ENCODE data around the gene RAB3IL1. TPM values are rescaled to one million over a fixed set of nuclear protein-coding genes. Genes with fewer than 3 reads are reported as not detected.

Gene RAB3IL1
- total RNA-seq, 1 donor from 2014 or later, result 1.3 TPM

DNA sequence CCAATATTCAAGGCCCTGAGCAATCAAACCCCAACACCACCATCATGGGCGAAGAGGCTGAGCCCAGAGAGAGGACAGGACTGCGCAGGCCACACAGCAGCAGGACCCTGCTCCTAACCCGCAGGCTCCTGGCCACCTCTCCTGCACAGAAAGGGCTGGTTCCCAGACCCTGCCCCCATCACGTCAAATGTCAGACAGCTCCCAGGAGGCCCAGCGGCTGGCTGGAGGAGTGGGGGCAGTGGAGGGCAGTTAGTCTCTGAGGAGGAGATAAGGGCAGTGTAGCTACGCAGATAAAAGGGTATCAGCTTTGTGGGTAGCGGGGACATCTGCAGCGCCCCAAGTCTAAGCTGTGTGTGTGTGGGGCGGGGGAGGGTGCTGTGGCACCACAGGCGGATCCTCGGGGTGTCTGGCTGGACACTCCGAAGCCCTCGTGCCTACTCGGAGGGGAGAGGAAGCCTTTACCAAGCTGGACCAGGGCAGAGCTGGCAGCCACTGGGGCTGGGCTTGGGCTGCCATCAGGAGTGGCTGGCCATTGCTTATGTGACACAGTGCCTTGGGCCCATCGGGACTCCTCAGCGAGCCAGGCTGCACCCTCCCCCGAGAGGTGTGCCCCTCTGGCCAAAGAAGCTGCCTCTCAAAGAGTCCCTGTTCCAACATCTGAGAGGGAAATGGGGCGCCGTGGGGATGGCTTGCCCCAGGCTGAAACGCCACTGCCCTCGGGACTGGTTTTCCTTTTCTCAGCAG, 47.5 kb downstream of the RAB3IL1 start:
- H3K4me1 Mint-ChIP-seq (ENCODE audit: low read depth, unreplicated experiment), result peaks cover 14% of the 10 kb centered on the region
- H3K36me3 Mint-ChIP-seq (ENCODE audit: unreplicated experiment), result no peaks in the 10 kb centered on the region
- H3K27ac Mint-ChIP-seq (ENCODE audit: unreplicated experiment), result no peak overlapping the region
- H3K4me3 Mint-ChIP-seq (ENCODE audit: unreplicated experiment), result peak overlapping the region; percentile 38
- TF ChIP-seq, protein P1, sequence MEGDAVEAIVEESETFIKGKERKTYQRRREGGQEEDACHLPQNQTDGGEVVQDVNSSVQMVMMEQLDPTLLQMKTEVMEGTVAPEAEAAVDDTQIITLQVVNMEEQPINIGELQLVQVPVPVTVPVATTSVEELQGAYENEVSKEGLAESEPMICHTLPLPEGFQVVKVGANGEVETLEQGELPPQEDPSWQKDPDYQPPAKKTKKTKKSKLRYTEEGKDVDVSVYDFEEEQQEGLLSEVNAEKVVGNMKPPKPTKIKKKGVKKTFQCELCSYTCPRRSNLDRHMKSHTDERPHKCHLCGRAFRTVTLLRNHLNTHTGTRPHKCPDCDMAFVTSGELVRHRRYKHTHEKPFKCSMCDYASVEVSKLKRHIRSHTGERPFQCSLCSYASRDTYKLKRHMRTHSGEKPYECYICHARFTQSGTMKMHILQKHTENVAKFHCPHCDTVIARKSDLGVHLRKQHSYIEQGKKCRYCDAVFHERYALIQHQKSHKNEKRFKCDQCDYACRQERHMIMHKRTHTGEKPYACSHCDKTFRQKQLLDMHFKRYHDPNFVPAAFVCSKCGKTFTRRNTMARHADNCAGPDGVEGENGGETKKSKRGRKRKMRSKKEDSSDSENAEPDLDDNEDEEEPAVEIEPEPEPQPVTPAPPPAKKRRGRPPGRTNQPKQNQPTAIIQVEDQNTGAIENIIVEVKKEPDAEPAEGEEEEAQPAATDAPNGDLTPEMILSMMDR (IDR thresholded peaks at IDR 0.05; ENCODE audit: partially characterized antibody, unreplicated experiment), result no peak
- peak; percentile 51 for DNase-seq
- H3K27me3 Mint-ChIP-seq (ENCODE audit: unreplicated experiment), result peaks cover 7% of the 10 kb centered on the region
- peaks cover 5% of the 10 kb centered on the region for H3K9me3 Mint-ChIP-seq (ENCODE audit: unreplicated experiment)

DNA sequence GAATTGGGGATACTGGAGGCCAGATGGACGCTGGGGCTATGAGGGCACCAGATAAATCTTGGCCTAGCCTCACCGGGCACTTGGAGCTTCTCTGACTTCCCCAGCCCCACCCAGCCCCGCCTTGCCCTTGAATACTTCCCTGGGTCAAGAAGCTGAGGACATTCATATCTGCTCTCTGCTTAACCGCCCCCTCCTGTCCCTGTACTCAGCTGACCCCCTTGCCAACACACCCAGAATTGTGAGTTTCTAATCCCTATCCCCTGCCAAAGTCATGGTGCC, 48.0 kb downstream of the RAB3IL1 start:
- H3K36me3 Mint-ChIP-seq (ENCODE audit: unreplicated experiment), result no peaks in the 10 kb centered on the region
- H3K4me1 Mint-ChIP-seq (ENCODE audit: low read depth, unreplicated experiment), result peaks cover 14% of the 10 kb centered on the region
- no peak for DNase-seq
- H3K27me3 Mint-ChIP-seq (ENCODE audit: unreplicated experiment), result peaks cover 9% of the 10 kb centered on the region
- peaks cover 5% of the 10 kb centered on the region for H3K9me3 Mint-ChIP-seq (ENCODE audit: unreplicated experiment)
- TF ChIP-seq, protein P1 (IDR thresholded peaks at IDR 0.05; ENCODE audit: partially characterized antibody, unreplicated experiment), result no peak
- H3K27ac Mint-ChIP-seq (ENCODE audit: unreplicated experiment), result no peak overlapping the region
- peak overlapping the region; percentile 38 for H3K4me3 Mint-ChIP-seq (ENCODE audit: unreplicated experiment)

DNA sequence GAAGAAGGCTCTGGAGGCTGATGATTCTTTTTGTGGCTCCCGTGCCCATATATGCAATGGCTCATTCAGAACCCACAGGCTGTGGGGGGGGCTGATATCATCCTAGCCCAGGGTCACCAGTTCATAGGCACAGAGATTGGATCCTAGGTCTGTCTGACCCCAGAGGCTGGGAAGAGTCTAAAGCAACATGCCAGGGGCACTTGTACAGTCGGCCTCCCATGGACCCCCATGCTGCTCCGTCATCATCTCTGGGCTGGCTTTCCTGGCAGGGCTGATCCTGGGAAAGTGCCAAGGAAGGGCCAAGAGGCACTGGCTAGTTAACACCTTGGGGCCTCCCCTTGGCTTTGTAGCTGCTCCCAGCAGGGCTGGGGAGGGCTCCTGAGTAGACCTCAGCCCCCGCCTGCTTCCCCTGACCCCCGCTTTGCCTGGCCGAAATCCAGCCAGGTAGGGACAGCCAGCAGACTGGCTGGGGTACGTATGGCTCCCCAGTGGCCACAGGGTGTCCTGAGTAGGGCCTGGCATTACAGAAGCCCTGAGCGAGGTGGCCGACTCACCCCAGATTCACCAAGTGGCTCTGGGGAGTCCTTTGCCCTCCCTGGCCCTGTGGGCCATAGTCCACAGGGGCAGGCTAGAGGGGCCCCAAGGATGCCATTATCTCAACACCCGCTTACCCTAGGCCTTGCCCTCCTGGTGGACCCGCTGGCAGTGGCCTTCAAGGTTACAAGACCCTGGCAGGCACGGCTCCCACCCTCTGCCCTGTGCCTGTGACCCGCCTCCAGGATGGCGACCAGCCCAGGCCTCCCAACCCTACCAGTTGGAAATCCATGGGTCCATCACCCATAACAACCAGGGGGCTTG, 48.6 kb downstream of the RAB3IL1 start:
- TF ChIP-seq, protein P1 (IDR thresholded peaks at IDR 0.05; ENCODE audit: partially characterized antibody, unreplicated experiment), result no peak

DNA sequence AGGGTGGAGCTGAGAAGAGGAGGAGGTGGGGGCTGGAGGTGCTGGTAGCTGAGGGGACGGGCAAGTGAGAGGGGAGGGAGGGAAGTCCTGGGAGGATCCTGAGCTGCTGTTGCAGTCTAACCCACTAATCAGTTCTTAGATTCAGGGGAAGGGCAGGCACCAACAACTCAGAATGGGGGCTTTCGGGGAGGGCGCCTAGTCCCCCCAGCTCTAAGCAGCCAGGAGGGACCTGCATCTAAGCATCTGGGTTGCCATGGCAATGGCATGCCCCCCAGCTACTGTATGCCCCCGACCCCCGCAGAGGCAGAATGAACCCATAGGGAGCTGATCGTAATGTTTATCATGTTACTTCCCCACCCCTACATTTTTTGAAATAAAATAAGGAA, 50.4 kb downstream of the RAB3IL1 start:
- no peak for DNase-seq
- Mint-ChIP-seq H3K9me3 (ENCODE audit: unreplicated experiment) (peaks cover 6% of the 10 kb centered on the region), H3K27me3 (ENCODE audit: unreplicated experiment) (peaks cover 9% of the 10 kb centered on the region), H3K4me1 (ENCODE audit: low read depth, unreplicated experiment) (peaks cover 14% of the 10 kb centered on the region), H3K4me3 (ENCODE audit: unreplicated experiment) (no peak overlapping the region), H3K36me3 (ENCODE audit: unreplicated experiment) (no peaks in the 10 kb centered on the region), H3K27ac (ENCODE audit: unreplicated experiment) (no peak overlapping the region)
- TF ChIP-seq, protein P1 (IDR thresholded peaks at IDR 0.05; ENCODE audit: partially characterized antibody, unreplicated experiment), result no peak

More for the DNA sequence above, 48.6 kb downstream of the RAB3IL1 start:
- no peaks in the 10 kb centered on the region for H3K36me3 Mint-ChIP-seq (ENCODE audit: unreplicated experiment)
- no peak overlapping the region for H3K4me3 Mint-ChIP-seq (ENCODE audit: unreplicated experiment)
- H3K27ac Mint-ChIP-seq (ENCODE audit: unreplicated experiment), result no peak overlapping the region
- H3K9me3 Mint-ChIP-seq (ENCODE audit: unreplicated experiment), result peaks cover 3% of the 10 kb centered on the region
- DNase-seq, result no peak
- peaks cover 9% of the 10 kb centered on the region for H3K27me3 Mint-ChIP-seq (ENCODE audit: unreplicated experiment)
- H3K4me1 Mint-ChIP-seq (ENCODE audit: low read depth, unreplicated experiment), result peaks cover 14% of the 10 kb centered on the region

Measured in glutamatergic neuron (in vitro differentiated cells).